Esophagus muscularis mucosa (tissue), 4 donors: ENCODE data around the gene OR4D2. TPM values are rescaled to one million over a fixed set of nuclear protein-coding genes. Genes with fewer than 3 reads are reported as not detected.

ENCODE experiments used
- DNase-seq: peaks from one replicate; pipeline ENCODE4 v3.0.0-alpha.2; 2017; ENCODE audit errors: extremely low spot score
- H3K27ac ChIP-seq, 4 donors: fragments of 200-600 bp; sonication (generic); replicated peaks in 1 of 4; 1 replicate in 3 of 4; 2 replicates in 1 of 4; pipeline ENCODE4 v1.5.1; 2016 to 2019; ENCODE audit warnings: mild to moderate bottlenecking in 1 of 4
- H3K27me3 ChIP-seq, 4 donors: fragments of 200-600 bp; sonication (generic); one replicate each; pipeline versions ENCODE4 v1.5.1 to v1.6.0; 2016 to 2019
- H3K36me3 ChIP-seq, 4 donors: fragments of 200-600 bp; sonication (generic); one replicate each; pipeline ENCODE4 v1.5.1; 2016 to 2019
- H3K4me1 ChIP-seq, 4 donors: fragments of 200-600 bp; sonication (generic); one replicate each; pipeline ENCODE4 v1.5.1; 2016 to 2019
- H3K4me3 ChIP-seq, 4 donors: fragments of 200-600 bp; sonication (generic); 1 replicate in 2 of 4; 2 replicates in 2 of 4; pipeline ENCODE4 v1.5.1; 2016 to 2019; ENCODE audit warnings: mild to moderate bottlenecking in 4 of 4, moderate library complexity in 1 of 4
- H3K9me3 ChIP-seq, 4 donors: fragments of 200-600 bp; sonication (generic); 1 replicate in 3 of 4; 2 replicates in 1 of 4; pipeline ENCODE4 v1.5.1; 2016 to 2019
- EP300 ChIP-seq: sonication (generic); formaldehyde crosslinking; IDR thresholded peaks from one replicate; pipeline ENCODE4 v1.6.1; 2017; ENCODE audit warnings: antibody characterized with exemption
- POLR2A ChIP-seq: fragments of 450-650 bp; IDR thresholded peaks from one replicate; pipeline ENCODE4 v1.6.1; 2017; ENCODE audit warnings: antibody characterized with exemption, moderate library complexity, mild to moderate bottlenecking, low read depth
- POLR2AphosphoS5 ChIP-seq, 2 donors: sonication (generic); formaldehyde crosslinking; IDR thresholded peaks; one replicate each; pipeline ENCODE4 v1.6.1; 2017; ENCODE audit warnings: antibody characterized with exemption in 2 of 2
- WGBS: methylation state at CpG from one replicate; pipeline ENCODE4 v1.1.5; 2018; 5-methylcytosine and 5-hydroxymethylcytosine counted together
- intact Hi-C: fragments of 100-400 bp; cut with DNase I; formaldehyde crosslinking; loops from one replicate; pipeline ENCODE4 v1.15.1; 2023
- total RNA-seq, 4 donors: library from RNA; depleted of rRNA; stranded (reverse); fragments of >200 nt; gene quantifications; one replicate each; pipeline versions ENCODE4 v1.1.0 to v1.2.1, GENCODE V29; 2016
- TF ChIP-seq, protein P1 (sequence below), 3 experiments: fragments of 200-600 bp in 2 of 3; fragments of 450-650 bp in 1 of 3; sonication (generic) in 2 of 3; IDR thresholded peaks; one replicate each; pipeline ENCODE4 v1.5.1; 2017 to 2019; ENCODE audit warnings: antibody characterized with exemption in 3 of 3, mild to moderate bottlenecking in 2 of 3, moderate library complexity in 1 of 3

OR4D2 gene
- total RNA-seq: not detected

GRCh38 chr17:58166682-58167081, at the start of gene OR4D2:
OR4D2 (plus strand) TSS chr17:58166982; CDS start chr17:58169656, 2,674 bp downstream.
- DNase-seq: no peak
- Histone ChIP-seq H3K4me1 (no peaks in the 10 kb centered on the region), H3K27me3 (peaks cover 0 to 36% (median 0%) of the 10 kb centered on the region in 4 donors), H3K27ac (no peak within 1 kb of the TSS), H3K9me3 (no peaks in the 10 kb centered on the region), H3K4me3 (no peak within 1 kb of the TSS), H3K36me3 (no peaks in the 10 kb centered on the region)
- TF ChIP-seq EP300 (no peak), POLR2AphosphoS5 (IDR thresholded peaks at IDR 0.05) (no peak), POLR2A (no peak)
- TF ChIP-seq, protein P1, sequence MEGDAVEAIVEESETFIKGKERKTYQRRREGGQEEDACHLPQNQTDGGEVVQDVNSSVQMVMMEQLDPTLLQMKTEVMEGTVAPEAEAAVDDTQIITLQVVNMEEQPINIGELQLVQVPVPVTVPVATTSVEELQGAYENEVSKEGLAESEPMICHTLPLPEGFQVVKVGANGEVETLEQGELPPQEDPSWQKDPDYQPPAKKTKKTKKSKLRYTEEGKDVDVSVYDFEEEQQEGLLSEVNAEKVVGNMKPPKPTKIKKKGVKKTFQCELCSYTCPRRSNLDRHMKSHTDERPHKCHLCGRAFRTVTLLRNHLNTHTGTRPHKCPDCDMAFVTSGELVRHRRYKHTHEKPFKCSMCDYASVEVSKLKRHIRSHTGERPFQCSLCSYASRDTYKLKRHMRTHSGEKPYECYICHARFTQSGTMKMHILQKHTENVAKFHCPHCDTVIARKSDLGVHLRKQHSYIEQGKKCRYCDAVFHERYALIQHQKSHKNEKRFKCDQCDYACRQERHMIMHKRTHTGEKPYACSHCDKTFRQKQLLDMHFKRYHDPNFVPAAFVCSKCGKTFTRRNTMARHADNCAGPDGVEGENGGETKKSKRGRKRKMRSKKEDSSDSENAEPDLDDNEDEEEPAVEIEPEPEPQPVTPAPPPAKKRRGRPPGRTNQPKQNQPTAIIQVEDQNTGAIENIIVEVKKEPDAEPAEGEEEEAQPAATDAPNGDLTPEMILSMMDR (IDR thresholded peaks at IDR 0.05): no peak
- intact Hi-C loops: no loop called here
- WGBS: 62% methylated on average over 6 of the region's 6 CpGs

DNA sequence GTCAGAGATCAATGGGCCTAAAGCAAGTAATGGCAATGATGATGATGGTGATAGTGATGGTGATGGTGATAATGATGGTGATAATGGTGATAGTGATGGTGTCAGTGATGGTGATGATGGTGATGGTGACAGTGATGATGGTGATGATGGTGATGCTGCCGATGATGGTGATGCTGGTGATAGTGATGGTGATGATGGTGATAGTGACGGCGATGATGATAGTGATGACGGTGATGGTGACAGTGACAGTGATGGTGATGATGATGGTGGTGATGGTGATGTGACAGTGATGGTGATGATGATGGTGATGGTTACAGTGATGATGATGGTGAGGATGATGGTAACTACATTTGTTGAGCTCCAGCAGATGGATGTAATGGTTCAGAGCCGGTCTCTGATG, 49.4 kb upstream of the OR4D2 start:
- Histone ChIP-seq H3K4me3 (no peak overlapping the region), H3K27me3 (peaks cover 0 to 21% (median 0%) of the 10 kb centered on the region in 4 donors), H3K27ac (no peak overlapping the region), H3K9me3 (no peaks in the 10 kb centered on the region), H3K36me3 (no peaks in the 10 kb centered on the region), H3K4me1 (peaks cover 0 to 7% (median 4%) of the 10 kb centered on the region in 4 donors)
- WGBS: 80% methylated on average over 5 of the region's 5 CpGs
- intact Hi-C loops: loop anchor here (10.0 kb wide), 1 partner anchor 1003 kb away; no protein-coding TSS in a partner anchor
- TF ChIP-seq POLR2AphosphoS5 (IDR thresholded peaks at IDR 0.05) (no peak), POLR2A (no peak), EP300 (no peak)
- TF ChIP-seq, protein P1 (IDR thresholded peaks at IDR 0.05): no peak
- peak; percentile 78 for DNase-seq

GRCh38 chr17:58119491-58119890, 47.3 kb upstream of the OR4D2 start:
- WGBS: 56% methylated on average over 3 of the region's 3 CpGs
- TF ChIP-seq, protein P1 (IDR thresholded peaks at IDR 0.05): no peak
- TF ChIP-seq POLR2A (no peak), POLR2AphosphoS5 (IDR thresholded peaks at IDR 0.05) (no peak), EP300 (no peak)
- Histone ChIP-seq H3K27ac (no peak overlapping the region), H3K4me1 (no peaks in the 10 kb centered on the region), H3K9me3 (no peaks in the 10 kb centered on the region), H3K4me3 (no peak overlapping the region), H3K36me3 (no peaks in the 10 kb centered on the region), H3K27me3 (peaks cover 0 to 28% (median 0%) of the 10 kb centered on the region in 4 donors)
- DNase-seq: no peak
- intact Hi-C loops: loop anchor here (10.0 kb wide), 1 partner anchor 1005 kb away; no protein-coding TSS in a partner anchor

GRCh38 chr17:58120195-58120822, 46.5 kb upstream of the OR4D2 start:
- Histone ChIP-seq H3K4me1 (no peaks in the 10 kb centered on the region), H3K4me3 (no peak overlapping the region), H3K27ac (no peak overlapping the region), H3K9me3 (no peaks in the 10 kb centered on the region), H3K36me3 (no peaks in the 10 kb centered on the region), H3K27me3 (peaks cover 0 to 29% (median 0%) of the 10 kb centered on the region in 4 donors)
- DNase-seq: no peak
- intact Hi-C loops: no loop called here
- no peak for TF ChIP-seq EP300
- TF ChIP-seq, protein P1 (IDR thresholded peaks at IDR 0.05): no peak
- no peak for TF ChIP-seq POLR2A
- no peak for TF ChIP-seq POLR2AphosphoS5 (IDR thresholded peaks at IDR 0.05)
- WGBS: 24% methylated on average over 7 of the region's 7 CpGs
